ENCODE results near the gene NEURL2. TPM values are rescaled to one million over a fixed set of nuclear protein-coding genes. Genes with fewer than 3 reads are reported as not detected.

Gene NEURL2
- total RNA-seq, 6 experiments from 2014 or later: 1.5 to 2.3 (median 1.9) TPM

GRCh38 chr20:45898285-45898684 lies 7.3 kb upstream of the NEURL2 start:
- DNase-seq: no peak
- Mint-ChIP-seq H3K4me1 (ENCODE audit: low read depth) (peaks cover 8% of the 10 kb centered on the region), H3K36me3 (ENCODE audit: low read depth) (peaks cover 8% of the 10 kb centered on the region; the same call in 1 of the 2 replicates), H3K27ac (no peak overlapping the region), H3K27me3 (ENCODE audit: insufficient read depth) (peaks cover 2% of the 10 kb centered on the region), H3K4me3 (no peak overlapping the region), H3K9me3 (no peaks in the 10 kb centered on the region)
- no peak for TF ChIP-seq CTCF (IDR thresholded peaks at IDR 0.05)

GRCh38 chr20:45897692-45898091 lies 6.7 kb upstream of the NEURL2 start:
- H3K27me3 Mint-ChIP-seq (ENCODE audit: insufficient read depth): peaks cover under 1% of the 10 kb centered on the region
- TF ChIP-seq CTCF (IDR thresholded peaks at IDR 0.05): no peak
- DNase-seq: no peak
- H3K4me3 Mint-ChIP-seq: no peak overlapping the region
- peaks cover 8% of the 10 kb centered on the region; the same call in 1 of the 2 replicates for H3K36me3 Mint-ChIP-seq (ENCODE audit: low read depth)
- H3K27ac Mint-ChIP-seq: no peak overlapping the region
- H3K9me3 Mint-ChIP-seq: no peaks in the 10 kb centered on the region
- peaks cover 9% of the 10 kb centered on the region for H3K4me1 Mint-ChIP-seq (ENCODE audit: low read depth)

- no peaks in the 10 kb centered on the region; the same call in none of the 2 replicates for H3K27me3 Mint-ChIP-seq (ENCODE audit: insufficient read depth)
- no peak for DNase-seq
- H3K4me1 Mint-ChIP-seq (ENCODE audit: low read depth): peaks cover 13% of the 10 kb centered on the region
- H3K9me3 Mint-ChIP-seq: no peaks in the 10 kb centered on the region
- peaks cover 8% of the 10 kb centered on the region; the same call in 1 of the 2 replicates for H3K36me3 Mint-ChIP-seq (ENCODE audit: low read depth)
- TF ChIP-seq CTCF (IDR thresholded peaks at IDR 0.05): no peak
- no peak overlapping the region for H3K27ac Mint-ChIP-seq
- H3K4me3 Mint-ChIP-seq: no peak overlapping the region
Observed at GRCh38 chr20:45897289-45897688, 6.3 kb upstream of the NEURL2 start.

- no peak for DNase-seq
- Mint-ChIP-seq H3K4me1 (ENCODE audit: low read depth) (peaks cover 18% of the 10 kb centered on the region), H3K27me3 (ENCODE audit: insufficient read depth) (peaks cover 2% of the 10 kb centered on the region), H3K36me3 (ENCODE audit: low read depth) (peaks cover 8% of the 10 kb centered on the region; the same call in 1 of the 2 replicates), H3K4me3 (no peak overlapping the region), H3K9me3 (no peaks in the 10 kb centered on the region), H3K27ac (no peak overlapping the region)
- TF ChIP-seq CTCF (IDR thresholded peaks at IDR 0.05): no peak
Observed at GRCh38 chr20:45896641-45897161, 5.7 kb upstream of the NEURL2 start.

- TF ChIP-seq CTCF (IDR thresholded peaks at IDR 0.05): no peak
- Mint-ChIP-seq H3K9me3 (no peaks in the 10 kb centered on the region), H3K27ac (no peak overlapping the region), H3K4me3 (no peak overlapping the region), H3K36me3 (ENCODE audit: low read depth) (peaks cover 8% of the 10 kb centered on the region; the same call in 1 of the 2 replicates), H3K27me3 (ENCODE audit: insufficient read depth) (peaks cover 5% of the 10 kb centered on the region), H3K4me1 (ENCODE audit: low read depth) (peaks cover 22% of the 10 kb centered on the region)
- no peak for DNase-seq
Observed at GRCh38 chr20:45894797-45895196, 3.8 kb upstream of the NEURL2 start.
